ENCODE measurements around the gene RELB. TPM values are rescaled to one million over a fixed set of nuclear protein-coding genes. Genes with fewer than 3 reads are reported as not detected.

The RELB gene
- total RNA-seq, 4 donors from 2014 or later, result 8.4 to 21.5 (median 12.9) TPM

DNA sequence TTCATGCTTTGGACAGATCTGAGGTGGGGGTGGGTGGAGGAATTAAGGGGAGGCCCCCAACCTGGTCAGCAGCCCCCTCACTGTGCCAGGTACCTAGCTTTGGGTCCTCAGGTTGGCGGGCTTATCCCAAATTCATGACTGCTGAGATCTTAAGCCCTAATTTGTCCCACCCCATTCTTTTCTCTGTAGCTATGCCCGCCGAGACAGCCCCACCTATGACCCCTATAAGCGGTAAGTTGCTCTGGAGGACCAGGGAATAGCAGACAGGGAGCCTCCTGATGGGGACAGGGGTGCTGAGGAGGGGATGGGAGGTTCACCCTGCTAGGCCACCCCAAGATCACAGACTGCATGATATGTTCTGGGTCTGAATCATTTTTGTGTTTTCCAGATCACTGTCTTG is 60.7 kb downstream of the RELB start:
- Histone ChIP-seq H3K27me3 (no peaks in the 10 kb centered on the region), H3K4me3 (no peak overlapping the region), H3K27ac (no peak overlapping the region), H3K36me3 (peaks cover 0 to 96% of the 10 kb centered on the region in 2 donors), H3K4me1 (no peaks in the 10 kb centered on the region), H3K9me3 (no peaks in the 10 kb centered on the region)
- in situ Hi-C loops (cut with MboI; ENCODE audit: low sequenced_read_pairs in 4 of 4), result no loop called here
- TF ChIP-seq POLR2A (IDR thresholded peaks at IDR 0.05), result no peak
- TF ChIP-seq, protein P1, sequence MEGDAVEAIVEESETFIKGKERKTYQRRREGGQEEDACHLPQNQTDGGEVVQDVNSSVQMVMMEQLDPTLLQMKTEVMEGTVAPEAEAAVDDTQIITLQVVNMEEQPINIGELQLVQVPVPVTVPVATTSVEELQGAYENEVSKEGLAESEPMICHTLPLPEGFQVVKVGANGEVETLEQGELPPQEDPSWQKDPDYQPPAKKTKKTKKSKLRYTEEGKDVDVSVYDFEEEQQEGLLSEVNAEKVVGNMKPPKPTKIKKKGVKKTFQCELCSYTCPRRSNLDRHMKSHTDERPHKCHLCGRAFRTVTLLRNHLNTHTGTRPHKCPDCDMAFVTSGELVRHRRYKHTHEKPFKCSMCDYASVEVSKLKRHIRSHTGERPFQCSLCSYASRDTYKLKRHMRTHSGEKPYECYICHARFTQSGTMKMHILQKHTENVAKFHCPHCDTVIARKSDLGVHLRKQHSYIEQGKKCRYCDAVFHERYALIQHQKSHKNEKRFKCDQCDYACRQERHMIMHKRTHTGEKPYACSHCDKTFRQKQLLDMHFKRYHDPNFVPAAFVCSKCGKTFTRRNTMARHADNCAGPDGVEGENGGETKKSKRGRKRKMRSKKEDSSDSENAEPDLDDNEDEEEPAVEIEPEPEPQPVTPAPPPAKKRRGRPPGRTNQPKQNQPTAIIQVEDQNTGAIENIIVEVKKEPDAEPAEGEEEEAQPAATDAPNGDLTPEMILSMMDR (IDR thresholded peaks at IDR 0.05 in 4 of 5, conservative IDR thresholded peaks at IDR 0.05 in 1 of 5), result no peak
- ATAC-seq (no peak), DNase-seq (no peak)
- intact Hi-C loops (cut with DNase I; ENCODE audit: low total_unique reads), result no loop called here

DNA sequence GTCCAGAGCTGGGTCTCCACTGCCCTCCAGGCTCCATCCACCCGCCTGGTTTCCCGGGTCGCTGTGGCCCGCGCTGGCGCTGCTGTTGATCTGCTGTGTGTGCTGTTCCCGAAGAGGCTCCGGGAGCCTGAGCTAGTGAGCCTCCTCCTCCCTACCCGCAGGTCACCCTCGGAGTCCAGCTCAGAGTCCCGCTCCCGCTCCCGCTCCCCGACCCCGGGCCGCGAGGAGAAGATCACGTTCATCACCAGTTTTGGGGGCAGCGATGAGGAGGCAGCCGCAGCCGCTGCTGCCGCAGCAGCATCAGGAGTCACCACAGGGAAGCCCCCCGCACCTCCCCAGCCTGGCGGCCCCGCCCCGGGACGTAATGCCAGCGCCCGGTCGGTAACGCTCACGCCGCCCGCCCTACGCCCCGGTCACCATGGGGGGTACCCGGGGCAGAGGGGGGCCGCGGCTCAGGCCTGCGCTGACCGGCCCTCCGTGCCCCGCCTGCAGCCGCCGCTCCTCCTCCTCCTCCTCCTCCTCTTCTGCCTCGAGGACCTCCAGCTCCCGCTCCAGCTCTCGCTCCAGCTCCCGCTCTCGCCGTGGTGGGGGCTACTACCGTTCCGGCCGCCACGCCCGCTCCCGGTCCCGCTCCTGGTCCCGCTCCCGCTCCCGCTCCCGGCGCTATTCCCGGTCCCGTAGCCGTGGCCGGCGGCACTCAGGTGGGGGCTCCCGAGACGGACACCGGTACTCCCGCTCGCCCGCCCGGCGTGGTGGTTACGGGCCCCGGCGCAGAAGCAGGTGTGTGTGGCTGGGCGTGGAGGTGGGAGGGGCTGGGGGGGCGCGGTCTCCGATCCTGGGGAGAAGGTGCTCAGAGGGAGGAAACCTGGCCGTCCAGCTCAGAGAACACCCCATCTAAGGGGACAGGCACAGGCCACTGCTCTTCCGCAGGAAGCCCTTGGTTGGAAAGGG is 62.9 kb downstream of the RELB start:
- no peak for DNase-seq
- Histone ChIP-seq H3K27ac (no peak overlapping the region), H3K4me1 (no peaks in the 10 kb centered on the region), H3K9me3 (no peaks in the 10 kb centered on the region), H3K36me3 (peaks cover 0 to 96% of the 10 kb centered on the region in 2 donors), H3K27me3 (no peaks in the 10 kb centered on the region), H3K4me3 (no peak overlapping the region)
- no peak for ATAC-seq
- TF ChIP-seq, protein P1 (IDR thresholded peaks at IDR 0.05 in 4 of 5, conservative IDR thresholded peaks at IDR 0.05 in 1 of 5), result no peak
- TF ChIP-seq POLR2A (IDR thresholded peaks at IDR 0.05), result no peak
- in situ Hi-C loops (cut with MboI; ENCODE audit: low sequenced_read_pairs in 4 of 4), result no loop called here
- intact Hi-C loops (cut with DNase I; ENCODE audit: low total_unique reads), result no loop called here

DNA sequence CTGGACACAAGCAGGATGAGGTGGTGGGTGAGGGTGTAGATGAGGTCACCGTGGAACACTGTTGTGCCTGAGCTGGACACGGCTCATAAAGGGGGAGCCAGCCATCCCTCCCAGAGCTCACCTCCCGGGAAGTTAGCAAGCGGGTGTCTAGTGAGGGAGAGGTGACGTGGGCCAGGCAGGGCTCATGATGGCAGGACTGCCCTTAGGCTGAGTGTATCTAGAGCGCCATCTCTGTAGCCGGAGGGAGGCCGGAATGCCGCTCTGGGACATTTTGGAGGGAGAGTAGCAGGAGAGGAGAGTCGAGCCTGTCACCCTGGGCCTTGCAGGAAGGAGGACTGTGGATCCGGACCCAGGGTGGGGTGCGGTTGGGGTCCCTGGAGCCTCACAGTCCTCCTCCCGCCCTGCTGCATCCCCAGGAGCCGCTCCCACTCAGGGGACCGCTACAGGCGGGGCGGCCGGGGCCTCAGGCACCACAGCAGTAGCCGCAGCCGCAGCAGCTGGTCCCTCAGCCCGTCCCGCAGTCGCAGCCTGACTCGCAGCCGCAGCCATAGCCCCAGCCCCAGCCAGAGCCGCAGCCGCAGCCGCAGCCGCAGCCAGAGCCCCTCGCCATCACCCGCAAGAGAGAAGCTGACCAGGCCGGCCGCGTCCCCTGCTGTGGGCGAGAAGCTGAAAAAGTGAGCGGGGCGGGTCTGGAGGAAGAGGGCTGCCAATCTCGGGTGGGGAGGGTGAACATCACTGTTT is 65.8 kb downstream of the RELB start:
- H3K9me3 ChIP-seq, result no peaks in the 10 kb centered on the region
- in situ Hi-C loops (cut with MboI; ENCODE audit: low sequenced_read_pairs in 4 of 4), result no loop called here
- H3K27me3 ChIP-seq, result no peaks in the 10 kb centered on the region
- no peak overlapping the region for H3K27ac ChIP-seq
- DNase-seq (no peak), ATAC-seq (no peak)
- peaks cover 0 to 88% of the 10 kb centered on the region in 2 donors for H3K36me3 ChIP-seq
- TF ChIP-seq, protein P1 (IDR thresholded peaks at IDR 0.05 in 4 of 5, conservative IDR thresholded peaks at IDR 0.05 in 1 of 5), result no peak
- TF ChIP-seq POLR2A (IDR thresholded peaks at IDR 0.05), result no peak
- intact Hi-C loops (cut with DNase I; ENCODE audit: low total_unique reads), result no loop called here
- H3K4me1 ChIP-seq, result no peaks in the 10 kb centered on the region
- no peak overlapping the region for H3K4me3 ChIP-seq

DNA sequence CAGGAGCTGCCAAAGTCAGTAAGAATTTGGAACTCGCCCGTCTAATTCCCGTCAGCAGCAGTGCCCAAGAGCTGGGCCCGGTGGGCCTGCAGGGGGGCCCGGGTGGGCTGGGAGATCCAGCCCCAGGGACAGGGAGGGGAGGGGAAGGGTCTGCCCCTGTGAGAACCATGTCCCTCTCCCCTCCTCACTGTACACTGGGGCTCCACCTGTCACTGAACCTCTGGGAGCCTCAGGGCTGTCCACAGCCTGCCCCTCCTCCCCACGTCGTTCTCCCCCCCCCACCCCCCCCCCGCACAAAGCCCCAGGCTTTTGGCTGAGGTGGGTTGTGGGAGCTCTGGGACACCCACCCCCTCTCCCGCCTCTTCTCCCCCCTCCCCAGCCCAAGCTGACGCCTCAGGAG is 66.8 kb downstream of the RELB start:
- no peak for ATAC-seq
- Histone ChIP-seq H3K27me3 (no peaks in the 10 kb centered on the region), H3K36me3 (peaks cover 0 to 78% of the 10 kb centered on the region in 2 donors), H3K4me3 (no peak overlapping the region), H3K4me1 (no peaks in the 10 kb centered on the region), H3K9me3 (no peaks in the 10 kb centered on the region), H3K27ac (no peak overlapping the region)
- intact Hi-C loops (cut with DNase I; ENCODE audit: low total_unique reads) (no loop called here), in situ Hi-C loops (cut with MboI; ENCODE audit: low sequenced_read_pairs in 4 of 4) (no loop called here)
- no peak for TF ChIP-seq POLR2A (IDR thresholded peaks at IDR 0.05)
- TF ChIP-seq, protein P1 (IDR thresholded peaks at IDR 0.05 in 4 of 5, conservative IDR thresholded peaks at IDR 0.05 in 1 of 5), result no peak
- DNase-seq, result no peak

Data from gastrocnemius medialis (tissue), 4 donors.